H9 (cell line): ENCODE data around the gene BAIAP2. TPM values are rescaled to one million over a fixed set of nuclear protein-coding genes. Genes with fewer than 3 reads are reported as not detected.

ENCODE experiments used
- DNase-seq: peaks from one replicate; pipeline ENCODE4 v3.0.0-alpha.2; 2017
- H2AFZ ChIP-seq: one replicate; pipeline ENCODE4 v1.6.1; 2013; ENCODE audit warnings: mild to moderate bottlenecking, low read length, control low read depth, moderate library complexity
- H2AK5ac ChIP-seq: 2 replicates; pipeline ENCODE4 v1.6.1; 2013; ENCODE audit warnings: low read length, control low read depth, mixed read lengths; ENCODE audit not compliant: insufficient read length
- H2BK120ac ChIP-seq: one replicate; pipeline ENCODE4 v1.6.1; 2013; ENCODE audit warnings: low read depth, mild to moderate bottlenecking, low read length, control low read depth, inconsistent platforms; ENCODE audit not compliant: poor library complexity, severe bottlenecking
- H2BK12ac ChIP-seq: 2 replicates; pipeline ENCODE4 v1.6.1; 2013; ENCODE audit warnings: low read length, control low read depth, mixed read lengths, low read depth; ENCODE audit not compliant: insufficient read length
- H2BK15ac ChIP-seq: 2 replicates; pipeline ENCODE4 v1.6.1; 2013; ENCODE audit warnings: low read depth, low read length, control low read depth
- H2BK20ac ChIP-seq: one replicate; pipeline ENCODE4 v1.6.1; 2013; ENCODE audit warnings: low read depth, mild to moderate bottlenecking, low read length, control low read depth, inconsistent platforms; ENCODE audit not compliant: poor library complexity, severe bottlenecking
- H2BK5ac ChIP-seq: 2 replicates; pipeline ENCODE4 v1.6.1; 2013; ENCODE audit warnings: low read length, control low read depth, mixed read lengths; ENCODE audit not compliant: insufficient read length
- H3K14ac ChIP-seq: 2 replicates; pipeline ENCODE4 v1.6.1; 2013; ENCODE audit warnings: low read length, control low read depth; ENCODE audit not compliant: insufficient read depth
- H3K18ac ChIP-seq: 2 replicates; pipeline ENCODE4 v1.6.1; 2013; ENCODE audit warnings: low read depth, mild to moderate bottlenecking, mixed read lengths, low read length, control low read depth; ENCODE audit not compliant: insufficient read length
- H3K23ac ChIP-seq: 2 replicates; pipeline ENCODE4 v1.6.1; 2013; ENCODE audit warnings: low read length, control low read depth, mixed read lengths, low read depth; ENCODE audit not compliant: insufficient read length
- H3K23me2 ChIP-seq: 2 replicates; pipeline ENCODE4 v1.6.1; 2013; ENCODE audit warnings: low read depth, mild to moderate bottlenecking, mixed read lengths, low read length, control low read depth; ENCODE audit not compliant: insufficient read length, poor library complexity, severe bottlenecking
- H3K27ac ChIP-seq: 2 replicates; pipeline ENCODE4 v1.5.1; 2013; ENCODE audit warnings: low read length, control low read depth, mixed read lengths, low read depth; ENCODE audit not compliant: insufficient read length
- H3K27me3 ChIP-seq: 2 replicates; pipeline ENCODE4 v1.6.1; 2013; ENCODE audit warnings: low read length, control low read depth, inconsistent platforms; ENCODE audit not compliant: insufficient read depth
- H3K4ac ChIP-seq: 2 replicates; pipeline ENCODE4 v1.6.1; 2013; ENCODE audit warnings: low read depth, mild to moderate bottlenecking, control low read depth, inconsistent platforms, low read length, moderate library complexity
- H3K4me1 ChIP-seq: 2 replicates; pipeline ENCODE4 v1.6.1; 2013; ENCODE audit warnings: low read length, control low read depth, inconsistent platforms; ENCODE audit not compliant: insufficient read depth
- H3K4me2 ChIP-seq: 2 replicates; pipeline ENCODE4 v1.6.1; 2013; ENCODE audit warnings: low read length, control low read depth, mixed read lengths; ENCODE audit not compliant: insufficient read length, insufficient read depth
- H3K56ac ChIP-seq: 2 replicates; pipeline ENCODE4 v1.6.1; 2013; ENCODE audit warnings: low read depth, mild to moderate bottlenecking, mixed read lengths, low read length, control low read depth; ENCODE audit not compliant: insufficient read length
- H3K79me1 ChIP-seq: 2 replicates; pipeline ENCODE4 v1.6.1; 2013; ENCODE audit warnings: low read depth, mild to moderate bottlenecking, moderate library complexity, low read length, control low read depth, inconsistent platforms; ENCODE audit not compliant: insufficient read depth, poor library complexity, severe bottlenecking
- H3K79me2 ChIP-seq: 2 replicates; pipeline ENCODE4 v1.6.1; 2013; ENCODE audit warnings: low read length, control low read depth, inconsistent platforms; ENCODE audit not compliant: insufficient read depth
- H3K9ac ChIP-seq: 2 replicates; pipeline ENCODE4 v1.6.1; 2013; ENCODE audit warnings: low read length, control low read depth, mixed read lengths; ENCODE audit not compliant: insufficient read length; ENCODE audit errors: extremely low read depth
- H3K9me3 ChIP-seq: one replicate; pipeline ENCODE4 v1.6.1; 2013; ENCODE audit warnings: low read depth, low read length, inconsistent platforms; ENCODE audit not compliant: control insufficient read depth
- H3T11ph ChIP-seq: one replicate; pipeline ENCODE4 v1.6.1; 2013; ENCODE audit warnings: mild to moderate bottlenecking, low read length, control low read depth, inconsistent platforms
- H4K20me1 ChIP-seq: one replicate; pipeline ENCODE4 v1.6.1; 2013; ENCODE audit not compliant: control insufficient read depth, insufficient read length, insufficient read depth
- H4K5ac ChIP-seq: 2 replicates; pipeline ENCODE4 v1.6.1; 2013; ENCODE audit warnings: low read depth, mild to moderate bottlenecking, mixed read lengths, low read length, control low read depth; ENCODE audit not compliant: insufficient read length
- H4K8ac ChIP-seq: replicated peaks from 2 replicates; pipeline ENCODE4 v1.6.1; 2013; ENCODE audit warnings: low read length, control low read depth, mixed read lengths, low read depth; ENCODE audit not compliant: insufficient read length
- H4K91ac ChIP-seq: 2 replicates; pipeline ENCODE4 v1.6.1; 2013; ENCODE audit warnings: low read depth, mild to moderate bottlenecking, moderate library complexity, mixed read lengths, low read length, control low read depth; ENCODE audit not compliant: insufficient read length
- H3K27ac Mint-ChIP-seq, 3 experiments: 2 replicates in 2 of 3; 3 replicates in 1 of 3; pipeline ENCODE4 v1.8.0; 2020 to 2021; ENCODE audit warnings: mixed read lengths in 3 of 3, mild to moderate bottlenecking in 1 of 3, moderate library complexity in 1 of 3
- H3K27me3 Mint-ChIP-seq: 2 replicates; pipeline ENCODE4 v1.8.0; 2021; ENCODE audit warnings: low read depth, mild to moderate bottlenecking, moderate library complexity, mixed read lengths
- H3K36me3 Mint-ChIP-seq, 3 experiments: 2 replicates in 2 of 3; 3 replicates in 1 of 3; pipeline ENCODE4 v1.8.0; 2020 to 2021; ENCODE audit warnings: low read depth in 3 of 3, mixed read lengths in 3 of 3; ENCODE audit not compliant: insufficient read depth in 1 of 3
- H3K4me1 Mint-ChIP-seq, 2 experiments: 2 replicates each; pipeline ENCODE4 v1.8.0; 2020; ENCODE audit warnings: mixed read lengths in 2 of 2
- H3K4me3 Mint-ChIP-seq, 2 experiments: 2 replicates in 1 of 2; 3 replicates in 1 of 2; pipeline ENCODE4 v1.8.0; 2020 to 2021; ENCODE audit warnings: mild to moderate bottlenecking in 2 of 2, mixed read lengths in 2 of 2, moderate library complexity in 1 of 2
- H3K9me3 Mint-ChIP-seq, 2 experiments: 2 replicates in 1 of 2; 3 replicates in 1 of 2; pipeline ENCODE4 v1.8.0; 2020; ENCODE audit warnings: mild to moderate bottlenecking in 2 of 2, mixed read lengths in 2 of 2, moderate library complexity in 1 of 2
- WGBS: extraction: QIAGEN DNeasy Blood & Tissue Kit; methylation state at CpG from one replicate; pipeline ENCODE4 v1.1.7; 2013; ENCODE audit warnings: missing lambda C conversion rate, low lambda C conversion rate, mixed read lengths; ENCODE audit not compliant: insufficient read length; ENCODE audit errors: extremely low coverage; 5-methylcytosine and 5-hydroxymethylcytosine counted together
- total RNA-seq: library from RNA; stranded (reverse); gene quantifications from 2 replicates; pipeline ENCODE4 v1.2.1, GENCODE V29; 2021
- TF ChIP-seq, protein P1 (sequence below): fragments of 200-600 bp; sonication (generic); conservative IDR thresholded peaks from 3 replicates; pipeline ENCODE4 v1.8.0; 2021; ENCODE audit warnings: antibody characterized with exemption, mild to moderate bottlenecking

BAIAP2 gene
- total RNA-seq, 1 experiment from 2014 or later = 27.8 TPM

DNA sequence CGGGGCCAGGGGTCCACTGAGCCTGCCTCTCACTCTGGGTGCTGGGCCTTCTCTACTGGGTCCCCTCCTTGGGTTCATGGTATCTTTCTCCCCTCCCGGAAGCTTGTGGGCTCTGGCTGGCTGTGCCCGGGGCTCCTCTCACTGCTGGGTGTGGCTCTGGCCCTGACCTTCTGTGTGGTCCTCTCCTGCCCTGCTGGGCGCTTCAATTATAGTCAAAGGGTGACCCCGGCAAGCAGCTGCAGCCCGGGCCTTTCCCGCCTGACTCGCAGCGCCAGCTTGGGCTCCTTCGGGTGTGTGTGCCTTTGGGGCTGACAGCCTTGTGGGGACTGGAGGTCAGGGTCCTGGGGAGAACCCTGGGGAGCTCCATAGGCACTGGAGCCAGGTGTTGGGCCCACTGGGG, 76.1 kb downstream of the BAIAP2 start:
- H3K4me1 ChIP-seq = no peaks in the 10 kb centered on the region
- no peak for DNase-seq
- no peaks in the 10 kb centered on the region for H3K79me2 ChIP-seq
- H3K27me3 ChIP-seq = no peaks in the 10 kb centered on the region
- no peak overlapping the region for H3K27ac Mint-ChIP-seq
- no peak overlapping the region for H2BK120ac ChIP-seq
- no peak overlapping the region for H3K4me2 ChIP-seq
- H3K9ac ChIP-seq = no peak overlapping the region
- no peak overlapping the region for H2BK15ac ChIP-seq
- TF ChIP-seq, protein P1, sequence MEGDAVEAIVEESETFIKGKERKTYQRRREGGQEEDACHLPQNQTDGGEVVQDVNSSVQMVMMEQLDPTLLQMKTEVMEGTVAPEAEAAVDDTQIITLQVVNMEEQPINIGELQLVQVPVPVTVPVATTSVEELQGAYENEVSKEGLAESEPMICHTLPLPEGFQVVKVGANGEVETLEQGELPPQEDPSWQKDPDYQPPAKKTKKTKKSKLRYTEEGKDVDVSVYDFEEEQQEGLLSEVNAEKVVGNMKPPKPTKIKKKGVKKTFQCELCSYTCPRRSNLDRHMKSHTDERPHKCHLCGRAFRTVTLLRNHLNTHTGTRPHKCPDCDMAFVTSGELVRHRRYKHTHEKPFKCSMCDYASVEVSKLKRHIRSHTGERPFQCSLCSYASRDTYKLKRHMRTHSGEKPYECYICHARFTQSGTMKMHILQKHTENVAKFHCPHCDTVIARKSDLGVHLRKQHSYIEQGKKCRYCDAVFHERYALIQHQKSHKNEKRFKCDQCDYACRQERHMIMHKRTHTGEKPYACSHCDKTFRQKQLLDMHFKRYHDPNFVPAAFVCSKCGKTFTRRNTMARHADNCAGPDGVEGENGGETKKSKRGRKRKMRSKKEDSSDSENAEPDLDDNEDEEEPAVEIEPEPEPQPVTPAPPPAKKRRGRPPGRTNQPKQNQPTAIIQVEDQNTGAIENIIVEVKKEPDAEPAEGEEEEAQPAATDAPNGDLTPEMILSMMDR = no peak
- H4K5ac ChIP-seq = no peak overlapping the region
- H2BK20ac ChIP-seq = no peak overlapping the region
- no CpG with 5 or more reads among the region's 10 CpGs for WGBS
- no peak overlapping the region for H2AFZ ChIP-seq
- H2BK12ac ChIP-seq = no peak overlapping the region
- H2AK5ac ChIP-seq = no peak overlapping the region
- H3K14ac ChIP-seq = no peak overlapping the region
- H3K27me3 Mint-ChIP-seq = no peaks in the 10 kb centered on the region
- no peaks in the 10 kb centered on the region for H3K9me3 Mint-ChIP-seq
- no peaks in the 10 kb centered on the region for H4K20me1 ChIP-seq
- no peak overlapping the region for H3T11ph ChIP-seq
- H4K91ac ChIP-seq = no peak overlapping the region
- H3K9me3 ChIP-seq = no peaks in the 10 kb centered on the region
- H3K23ac ChIP-seq = no peak overlapping the region
- H3K56ac ChIP-seq = no peak overlapping the region
- no peaks in the 10 kb centered on the region for H3K23me2 ChIP-seq
- H3K27ac ChIP-seq = no peak overlapping the region
- no peak overlapping the region for H2BK5ac ChIP-seq
- peaks cover 0 to 3% of the 10 kb centered on the region in 2 experiments; a peak in 1 of 4 replicates for H3K4me1 Mint-ChIP-seq
- H3K79me1 ChIP-seq = no peaks in the 10 kb centered on the region
- H3K4me3 Mint-ChIP-seq = no peak overlapping the region
- H3K18ac ChIP-seq = no peak overlapping the region
- H3K36me3 Mint-ChIP-seq = no peaks in the 10 kb centered on the region
- H4K8ac ChIP-seq = no peak overlapping the region
- H3K4ac ChIP-seq = no peak overlapping the region
